K562 (cell line): ENCODE data around the gene PLA2G12B. TPM values are rescaled to one million over a fixed set of nuclear protein-coding genes. Genes with fewer than 3 reads are reported as not detected.

ENCODE experiments used
- ATAC-seq: fragments of 200-7000 bp; cut with Tn5 transposase; 3 replicates; pipeline ENCODE4 v1.9.1; 2020; ENCODE audit warnings: moderate library complexity
- BruUV-seq: library from RNA; stranded (reverse); fragments of 400-500 nt; replicated peaks from 2 replicates; lab custom pipeline; 2021; lab: Mats Ljungman, UMichigan
- CTCF ChIA-PET: fragments of 300-600 bp; formaldehyde crosslinking; extraction: SDS; loops from one replicate; lab custom pipeline; 2021; ENCODE audit warnings: low intra/inter-chr PET ratio; lab: Yijun Ruan, JAX
- POLR2A ChIA-PET: fragments of 300-600, 350-650 bp; sonication (Branson Sonifier 250); formaldehyde crosslinking; extraction: SDS; loops from one replicate; lab custom pipeline; 2021; ENCODE audit warnings: antibody characterized with exemption, inconsistent platforms; lab: Yijun Ruan, JAX
- DNase-seq, 4 experiments: peaks; one replicate each; pipeline versions ENCODE4 v3.0.0 to v3.0.0-alpha.2; 2011 to 2018; ENCODE audit warnings: low spot score in 3 of 4, mixed read lengths in 3 of 4; ENCODE audit errors: extremely low read depth in 1 of 4
- FAIRE-seq: peaks from 2 replicates; lab custom pipeline; 2011; peaks lifted over from hg19 to GRCh38; lab: Jason Lieb, UNC
- H2AFZ ChIP-seq: 2 replicates; pipeline ENCODE4 v1.6.0; 2011; ENCODE audit warnings: low read depth, low read length, control low read depth, inconsistent platforms
- H3K27ac ChIP-seq: fragments of 200-600 bp; 3 replicates; pipeline ENCODE4 v1.8.0; 2011; ENCODE audit warnings: low read depth, mild to moderate bottlenecking, control low read depth, inconsistent platforms, low read length, moderate library complexity, mixed read lengths; ENCODE audit errors: extremely low read depth
- H3K27me3 ChIP-seq, 2 experiments: fragments of 300-600 bp in 1 of 2; 2 replicates in 1 of 2; 3 replicates in 1 of 2; pipeline versions ENCODE4 v1.6.0 to v1.8.0; 2011; ENCODE audit warnings: inconsistent platforms in 2 of 2, low read length in 2 of 2, mild to moderate bottlenecking in 1 of 2, mixed read lengths in 1 of 2, moderate library complexity in 1 of 2; ENCODE audit not compliant: control insufficient read depth in 2 of 2, insufficient read depth in 2 of 2
- H3K36me3 ChIP-seq: fragments of 300-600 bp; 3 replicates; pipeline ENCODE4 v1.8.0; 2011; ENCODE audit warnings: mild to moderate bottlenecking, low read length, inconsistent platforms; ENCODE audit not compliant: control insufficient read depth, insufficient read depth
- H3K4me1 ChIP-seq, 2 experiments: fragments of 200-600 bp in 1 of 2; replicated peaks in 1 of 2; 2 replicates in 1 of 2; 3 replicates in 1 of 2; pipeline versions ENCODE4 v1.5.1 to v1.8.0; 2011; ENCODE audit warnings: inconsistent platforms in 2 of 2, low read length in 2 of 2, mild to moderate bottlenecking in 1 of 2, mixed read lengths in 1 of 2, moderate library complexity in 1 of 2; ENCODE audit not compliant: control insufficient read depth in 2 of 2, insufficient read depth in 2 of 2
- H3K4me2 ChIP-seq: 2 replicates; pipeline ENCODE4 v1.6.1; 2011; ENCODE audit warnings: low read length, control low read depth, inconsistent platforms, mixed read lengths; ENCODE audit not compliant: insufficient read depth
- H3K4me3 ChIP-seq: fragments of 200-600 bp; sonication (generic), shearing (Covaris generic); 2 replicates; pipeline ENCODE4 v1.5.1; 2016; ENCODE audit warnings: control low read depth, inconsistent platforms
- H3K79me2 ChIP-seq: fragments of 200-600 bp; 3 replicates; pipeline ENCODE4 v1.8.0; 2011; ENCODE audit warnings: low read length, inconsistent platforms; ENCODE audit not compliant: control insufficient read depth, insufficient read depth
- H3K9ac ChIP-seq, 2 experiments: 2 replicates each; pipeline versions ENCODE4 v1.6.0 to v1.6.1; 2011; ENCODE audit warnings: low read depth in 2 of 2, low read length in 2 of 2, control low read depth in 1 of 2, inconsistent platforms in 1 of 2, mild to moderate bottlenecking in 1 of 2, mixed read lengths in 1 of 2; ENCODE audit not compliant: insufficient read depth in 1 of 2
- H3K9me1 ChIP-seq: one replicate; pipeline ENCODE4 v1.6.0; 2011; ENCODE audit warnings: inconsistent platforms, mild to moderate bottlenecking, low read length, moderate library complexity; ENCODE audit not compliant: control insufficient read depth, insufficient read depth
- H3K9me3 ChIP-seq: replicated peaks from 2 replicates; pipeline ENCODE4 v1.5.1; 2011; ENCODE audit warnings: low read depth, low read length, inconsistent platforms; ENCODE audit not compliant: control insufficient read depth, insufficient read depth
- H4K20me1 ChIP-seq: replicated peaks from 2 replicates; pipeline ENCODE4 v1.6.1; 2011; ENCODE audit warnings: low read length, inconsistent platforms, mixed read lengths; ENCODE audit not compliant: control insufficient read depth, insufficient read depth
- AFF1 ChIP-seq, 2 experiments: fragments of 450-650 bp; IDR thresholded peaks; 2 replicates each; pipeline ENCODE4 v1.6.1; 2018; ENCODE audit warnings: mild to moderate bottlenecking in 2 of 2, low read depth in 1 of 2; ENCODE audit not compliant: partially characterized antibody in 2 of 2
- ARID2 ChIP-seq: fragments of 450-650 bp; IDR thresholded peaks from 2 replicates; pipeline ENCODE4 v1.6.1; 2017; ENCODE audit warnings: antibody characterized with exemption, mild to moderate bottlenecking
- DIDO1 ChIP-seq: fragments of 450-650 bp; IDR thresholded peaks from 2 replicates; pipeline ENCODE4 v1.6.1; 2016; ENCODE audit warnings: low read depth, missing biosample characterization, missing genetic modification characterization
- E4F1 ChIP-seq: fragments of 250-450 bp; sonication (Bioruptor Pico); IDR thresholded peaks from 2 replicates; pipeline ENCODE4 v1.5.0; 2021; ENCODE audit warnings: mild to moderate bottlenecking, borderline replicate concordance
- FUS ChIP-seq: fragments of 200-400 bp; formaldehyde crosslinking; optimal IDR thresholded peaks from 2 replicates; pipeline ENCODE3; 2017; ENCODE audit warnings: low read depth, low read length
- GTF2B ChIP-seq: IDR thresholded peaks from 2 replicates; pipeline ENCODE4 v1.6.1; 2011; ENCODE audit not compliant: insufficient read length; ENCODE audit errors: extremely low read depth
- MTA2 ChIP-seq: fragments of 450-650 bp; IDR thresholded peaks from 2 replicates; pipeline ENCODE4 v1.6.1; 2016; ENCODE audit warnings: low read depth
- NR4A1 ChIP-seq, 2 experiments: fragments of 250-450 bp in 1 of 2; fragments of 450-650 bp in 1 of 2; sonication (Bioruptor Pico) in 1 of 2; IDR thresholded peaks; 2 replicates each; pipeline versions ENCODE4 v1.4.0 to v1.6.1; 2016 to 2020; ENCODE audit warnings: mild to moderate bottlenecking in 2 of 2, missing compliant biosample characterization in 1 of 2, missing genetic modification characterization in 1 of 2, moderate library complexity in 1 of 2
- ZNF586 ChIP-seq: fragments of 450-650 bp; formaldehyde crosslinking; conservative IDR thresholded peaks from 2 replicates; pipeline ENCODE4 v1.4.0; 2020; ENCODE audit warnings: mild to moderate bottlenecking, moderate library complexity
- WGBS: fragments of 100-300 bp; shearing (Covaris generic); methylation state at CpG from one replicate; pipeline ENCODE4 v1.1.6; 2016; ENCODE audit warnings: low coverage, mixed read lengths; ENCODE audit not compliant: insufficient coverage; ENCODE audit errors: missing lambda C conversion rate; 5-methylcytosine and 5-hydroxymethylcytosine counted together
- in situ Hi-C: fragments of 300-500 bp; cut with MboI; formaldehyde crosslinking; loops from 4 replicates; pipeline ENCODE4 v1.15.0; 2018; ENCODE audit warnings: inconsistent platforms, mixed read lengths
- intact Hi-C: fragments of 100-400 bp; cut with micrococcal nuclease; formaldehyde crosslinking; loops from 2 replicates; pipeline ENCODE4 v1.14.2; 2022
- polyA plus RNA-seq, 8 experiments: library from polyadenylated mRNA; depleted of rRNA in 4 of 8; stranded (reverse) in 5 of 8; unstranded in 3 of 8; fragments of >200 nt; fragmentation: Nextera tagmentation in 2 of 8; fragmentation: Illumina TruSeq in 1 of 8; extraction: Ambion mirVana in 2 of 8; extraction: Trizol in 1 of 8; gene quantifications; 2 replicates each; pipeline versions ENCODE4 v1.2.1 to v1.2.3, GENCODE V29; 2011 to 2014; ENCODE audit warnings: inconsistent platforms in 1 of 8, missing spikeins in 1 of 8
- total RNA-seq, 7 experiments: library from RNA; depleted of rRNA in 6 of 7; stranded (reverse); fragments of >200 nt in 6 of 7; fragmentation: Illumina TruSeq in 2 of 7; extraction: Trizol in 2 of 7; gene quantifications; 2 replicates each; pipeline versions ENCODE4 v1.2.1 to v1.2.3, GENCODE V29; 2011 to 2021; ENCODE audit warnings: low replicate concordance in 1 of 7

The PLA2G12B gene
- total and polyA plus RNA-seq, 9 of the 15 experiments (the other 6 are each of a cell fraction or from before 2014, with no cell fraction given) = not detected

- H2AFZ ChIP-seq = peak overlapping the region; percentile 16
- H3K27ac ChIP-seq = no peak overlapping the region
- ATAC-seq (peak; percentile 31), DNase-seq (no peak), FAIRE-seq (no peak)
- 23% methylated on average over 8 of the region's 8 CpGs for WGBS
- no peaks in the 10 kb centered on the region for H3K9me3 ChIP-seq
- no TSS peak for BruUV-seq
- POLR2A ChIA-PET = interaction anchor here (0.8 to 1.5 kb wide), 4 partner anchors 21 to 293 kb away, joined by 3 to 6 read pairs (median 4); partner anchors contain the start of gene DNAJC9
- H3K4me3 ChIP-seq = no peak overlapping the region
- H3K79me2 ChIP-seq = no peaks in the 10 kb centered on the region
- H3K36me3 ChIP-seq = no peaks in the 10 kb centered on the region
- in situ Hi-C loops (no loop called here), intact Hi-C loops (no loop called here)
- H3K9ac ChIP-seq = peak overlapping the region in 1 of 2 experiments; percentile 6; a peak in 1 of 4 replicates
- TF ChIP-seq ARID2 (no peak), NR4A1 (CRISPR knock-in tag; IDR thresholded peaks at IDR 0.05) (no peak), NR4A1 (tag; IDR thresholded peaks at IDR 0.05) (no peak), AFF1 (IDR thresholded peaks at IDR 0.05; ENCODE audit: low read depth in 1 of 2, partially characterized antibody in 2 of 2) (no peak), MTA2 (no peak), GTF2B (no peak), DIDO1 (tag) (no peak), ZNF586 (CRISPR knock-in tag) (no peak), E4F1 (CRISPR knock-in tag) (no peak), FUS (no peak)
- H3K4me2 ChIP-seq = no peak overlapping the region; the same call in 1 of the 2 replicates
- CTCF ChIA-PET = no interaction called here
- H3K9me1 ChIP-seq = no peaks in the 10 kb centered on the region
- H3K4me1 ChIP-seq = peaks cover 0 to 15% of the 10 kb centered on the region in 2 experiments; a peak in 4 of 5 replicates
- peaks cover 0 to 5% of the 10 kb centered on the region in 2 experiments; a peak in 2 of 5 replicates for H3K27me3 ChIP-seq
- H4K20me1 ChIP-seq = no peaks in the 10 kb centered on the region
Observed at GRCh38 chr10:72953687-72954086, 919 bp downstream of the PLA2G12B start.
